Nucleus accumbens (tissue), 56 donors: ENCODE results near the gene HGD.

Experiments used
- DNase-seq, 56 donors: peaks; one replicate each; lab custom pipeline; 2025; lab: John Stamatoyannopoulos, UW

Gene HGD, protein sequence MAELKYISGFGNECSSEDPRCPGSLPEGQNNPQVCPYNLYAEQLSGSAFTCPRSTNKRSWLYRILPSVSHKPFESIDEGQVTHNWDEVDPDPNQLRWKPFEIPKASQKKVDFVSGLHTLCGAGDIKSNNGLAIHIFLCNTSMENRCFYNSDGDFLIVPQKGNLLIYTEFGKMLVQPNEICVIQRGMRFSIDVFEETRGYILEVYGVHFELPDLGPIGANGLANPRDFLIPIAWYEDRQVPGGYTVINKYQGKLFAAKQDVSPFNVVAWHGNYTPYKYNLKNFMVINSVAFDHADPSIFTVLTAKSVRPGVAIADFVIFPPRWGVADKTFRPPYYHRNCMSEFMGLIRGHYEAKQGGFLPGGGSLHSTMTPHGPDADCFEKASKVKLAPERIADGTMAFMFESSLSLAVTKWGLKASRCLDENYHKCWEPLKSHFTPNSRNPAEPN

GRCh38 chr3:120682095-120682681 lies at the start of gene HGD:
HGD (minus strand) TSS chr3:120682239; CDS start chr3:120682111, 128 bp downstream.
- no peak for DNase-seq

GRCh38 chr3:120730576-120731542 lies 48.8 kb upstream of the HGD start:
- DNase-seq: no peak

DNA sequence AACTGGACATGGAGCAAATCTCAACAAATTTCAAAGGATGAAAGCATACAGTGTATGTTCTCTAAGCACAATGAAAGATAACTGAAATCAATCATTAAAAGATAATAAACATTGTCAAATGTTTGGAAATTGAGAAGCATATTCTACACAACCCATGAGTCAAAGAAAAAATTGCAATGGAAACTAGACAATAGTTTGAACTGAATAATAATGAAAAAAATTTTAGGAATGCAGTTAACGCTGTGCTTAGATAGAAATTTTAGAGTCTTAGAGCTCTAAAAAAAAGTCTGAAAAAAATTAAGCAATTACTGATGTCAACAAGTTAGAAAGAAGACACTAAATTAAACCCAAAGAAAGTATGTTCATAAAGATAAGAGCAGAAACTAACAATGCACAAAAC lies 44.8 kb upstream of the HGD start:
- no peak for DNase-seq

GRCh38 chr3:120719167-120719834 lies 37.3 kb upstream of the HGD start:
- peak in 5 of 56 donors; percentile 1 to 27 (median 9) for DNase-seq

DNA sequence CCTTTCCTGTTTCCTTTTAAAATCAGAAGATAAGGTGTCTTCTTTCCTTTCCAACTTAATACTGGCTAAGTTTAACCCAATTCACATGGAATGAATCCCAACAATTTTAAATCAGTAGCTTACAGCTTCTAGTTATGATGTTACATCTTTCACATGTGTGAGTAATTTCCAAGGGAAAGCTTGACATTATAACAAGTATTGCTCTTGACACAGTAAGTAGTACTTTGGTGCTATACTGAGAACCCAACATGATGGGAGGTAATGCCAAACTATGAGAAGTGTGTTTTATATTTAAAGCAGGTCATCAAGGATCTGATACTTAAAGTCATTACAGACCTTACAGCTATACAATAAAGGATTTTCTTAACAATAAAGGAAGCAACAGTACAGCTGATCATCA lies 31.2 kb upstream of the HGD start:
- DNase-seq: no peak

GRCh38 chr3:120710369-120710768 lies 28.3 kb upstream of the HGD start:
- no peak for DNase-seq

DNA sequence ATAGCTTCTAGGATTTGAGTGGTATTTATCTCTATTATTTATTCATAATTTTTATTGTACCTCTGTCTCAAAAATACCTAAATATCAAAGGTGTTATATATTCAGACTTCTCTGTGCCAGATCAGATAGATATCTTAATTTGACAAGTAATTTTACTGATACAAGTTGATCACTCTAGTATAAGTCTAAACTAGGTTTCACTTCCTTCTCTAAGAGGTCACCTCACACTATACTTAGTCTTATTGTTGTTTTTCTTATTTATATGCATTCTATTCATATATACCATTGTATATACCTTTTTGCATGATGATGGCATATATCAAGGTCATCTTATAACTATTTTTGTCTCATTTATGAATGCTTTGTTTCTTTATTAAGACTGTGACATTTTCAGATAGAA lies 26.4 kb upstream of the HGD start:
- no peak for DNase-seq

GRCh38 chr3:120706950-120707349 lies 24.9 kb upstream of the HGD start:
- no peak for DNase-seq

- no peak for DNase-seq
These were observed 24.0 kb upstream of the HGD start for GRCh38 chr3:120705884-120706582.

DNA sequence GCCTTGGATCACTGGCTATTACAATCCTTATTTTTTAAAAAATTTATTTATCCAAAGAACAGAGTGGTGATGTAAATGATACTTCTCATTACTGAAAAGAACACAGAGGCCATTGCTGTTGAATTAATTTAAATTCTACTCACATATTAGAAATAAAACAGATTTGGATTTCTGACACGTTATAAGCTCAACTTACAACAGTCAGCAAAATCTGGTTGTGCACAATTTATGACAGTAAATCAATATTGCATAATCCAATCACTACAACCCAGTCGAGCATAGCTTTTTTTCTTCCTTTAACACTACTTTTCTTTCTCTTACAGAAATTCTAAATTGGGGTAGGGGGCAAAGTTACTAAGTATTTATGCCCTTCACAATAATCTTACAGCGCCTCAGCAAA lies 17.3 kb upstream of the HGD start:
- no peak for DNase-seq

- DNase-seq: no peak
These were observed 11.6 kb upstream of the HGD start for GRCh38 chr3:120693439-120694171.

GRCh38 chr3:120689395-120689794 lies 7.4 kb upstream of the HGD start:
- no peak for DNase-seq

DNA sequence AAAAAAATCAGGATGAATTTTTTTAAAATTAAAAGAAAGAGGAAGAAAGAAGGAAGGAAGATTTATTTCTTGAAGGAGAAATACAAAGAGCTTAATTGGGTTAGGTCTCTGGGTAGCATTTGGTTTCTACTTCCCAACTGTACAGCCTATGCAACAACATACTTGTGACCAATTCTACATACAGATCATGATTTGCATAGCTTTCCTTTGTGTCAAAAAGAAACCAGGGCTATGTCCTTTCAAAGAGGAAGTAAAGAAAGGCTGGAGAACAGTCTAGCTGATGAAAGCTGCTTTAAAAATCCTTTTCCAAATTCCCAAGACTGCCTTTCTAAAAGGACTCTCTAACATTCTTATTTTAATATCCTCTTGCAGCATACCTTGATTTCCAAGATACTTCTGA lies 6.1 kb upstream of the HGD start:
- DNase-seq: no peak

GRCh38 chr3:120685411-120685810 lies 3.4 kb upstream of the HGD start:
- DNase-seq: no peak

- peak in 1 of 56 donors; percentile 14 for DNase-seq
These were observed 2.9 kb upstream of the HGD start for GRCh38 chr3:120684896-120685295.

- DNase-seq: no peak
These were observed 1.7 kb upstream of the HGD start for GRCh38 chr3:120683671-120684301.

- no peak for DNase-seq
These were observed 1.2 kb upstream of the HGD start for GRCh38 chr3:120683213-120683612.

DNA sequence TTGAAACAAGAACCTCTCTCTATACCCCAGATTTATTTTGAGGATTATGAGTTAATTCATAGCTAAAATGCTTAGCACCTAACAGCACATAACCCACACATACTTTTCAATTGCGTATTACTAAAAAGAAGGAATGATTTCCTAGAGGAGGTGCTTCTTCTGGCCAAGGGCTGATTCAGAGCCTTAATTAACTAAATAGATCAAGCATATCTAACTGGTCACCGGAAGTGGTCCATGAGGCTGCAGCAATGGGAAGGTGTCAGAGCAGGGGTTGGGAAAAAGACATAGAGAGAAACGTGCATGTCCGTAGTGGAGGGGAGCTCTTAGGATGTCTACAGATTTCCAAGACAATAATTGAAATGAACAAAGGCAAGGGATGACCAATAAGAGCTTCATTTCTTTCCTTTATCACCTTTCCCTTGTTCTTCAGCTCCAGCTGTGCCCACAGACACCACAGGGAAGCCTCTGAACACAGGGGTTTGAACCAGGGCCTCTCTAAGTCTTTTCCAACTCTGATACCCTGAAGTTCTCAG lies 467 bp downstream of the HGD start:
- no peak for DNase-seq
